Stimulated activated CD4-positive, alpha-beta T cell treated with anti-CD3 and anti-CD28 coated beads, TNF-alpha, amount 100 ng/mL, for 48 hours (primary cell): Measurements from ENCODE around the gene SLC38A10.

Source experiments
- DNase-seq, 3 donors: peaks; one replicate each; pipeline ENCODE4 v3.0.0-alpha.2; 2020; ENCODE audit warnings: low read depth in 3 of 3

The SLC38A10 gene

GRCh38 chr17:81207610-81208581 lies 87.2 kb downstream of the SLC38A10 start:
- DNase-seq, result no peak

GRCh38 chr17:81206657-81207056 lies 88.5 kb downstream of the SLC38A10 start:
- no peak for DNase-seq

- no peak for DNase-seq
Measured at GRCh38 chr17:81206166-81206565, 88.9 kb downstream of the SLC38A10 start.

- DNase-seq, result no peak
Measured at GRCh38 chr17:81204578-81204977, 90.5 kb downstream of the SLC38A10 start.

- DNase-seq, result no peak
Measured at GRCh38 chr17:81203136-81203535, 92.0 kb downstream of the SLC38A10 start.

GRCh38 chr17:81202318-81202717 lies 92.8 kb downstream of the SLC38A10 start:
- DNase-seq, result no peak

GRCh38 chr17:81200695-81201580 lies 94.2 kb downstream of the SLC38A10 start:
- DNase-seq, result peak in 1 of 3 donors; percentile 18

GRCh38 chr17:81200201-81200600 lies 94.9 kb downstream of the SLC38A10 start:
- DNase-seq, result no peak

- no peak for DNase-seq
Measured at GRCh38 chr17:81199482-81199830, 95.7 kb downstream of the SLC38A10 start.

- DNase-seq, result no peak
Measured at GRCh38 chr17:81198826-81199481, 96.2 kb downstream of the SLC38A10 start.

- DNase-seq, result no peak
Measured at GRCh38 chr17:81197831-81198490, 97.1 kb downstream of the SLC38A10 start.

- DNase-seq, result no peak
Measured at GRCh38 chr17:81197409-81197795, 97.7 kb downstream of the SLC38A10 start.

GRCh38 chr17:81196505-81197408 lies 98.3 kb downstream of the SLC38A10 start:
- no peak for DNase-seq

- DNase-seq, result no peak
Measured at GRCh38 chr17:81195941-81196495, 99.1 kb downstream of the SLC38A10 start.
